HG03025 (cell line): ENCODE results near the gene NTM.
"Not testable (repeated sequence)": the region's sequence is repeated elsewhere in the genome, so short reads cannot be mapped to it uniquely, and the experiment has no call there.

Experiments
- ATAC-seq: cut with Tn5 transposase; IDR thresholded peaks from one replicate; pipeline ENCODE4 v1.9.1; 2021; ENCODE audit warnings: mild to moderate bottlenecking, moderate library complexity; ENCODE audit not compliant: unreplicated experiment, low FRiP score

The NTM gene

GRCh38 chr11:132293586-132293985, 923.2 kb downstream of the NTM start:
- ATAC-seq = no peak

- ATAC-seq = no peak
Measured at GRCh38 chr11:132296946-132297610, 926.7 kb downstream of the NTM start.

GRCh38 chr11:132298357-132298756, 927.9 kb downstream of the NTM start:
- ATAC-seq = no peak

GRCh38 chr11:132300283-132300682, 929.9 kb downstream of the NTM start:
- no peak for ATAC-seq

- ATAC-seq = no peak
Measured at GRCh38 chr11:132301465-132301864, 931.0 kb downstream of the NTM start.

GRCh38 chr11:132301900-132302299, 931.5 kb downstream of the NTM start:
- ATAC-seq = no peak

- ATAC-seq = no peak
Measured at GRCh38 chr11:132307309-132308020, 937.0 kb downstream of the NTM start.

- ATAC-seq = peak; percentile 69
Measured at GRCh38 chr11:132310390-132311375, 940.3 kb downstream of the NTM start.

- no peak for ATAC-seq
Measured at GRCh38 chr11:132311703-132312102, 941.3 kb downstream of the NTM start.

GRCh38 chr11:132312161-132312560, 941.7 kb downstream of the NTM start:
- no peak for ATAC-seq

- no peak for ATAC-seq
Measured at GRCh38 chr11:132312701-132313111, 942.3 kb downstream of the NTM start.

- no peak for ATAC-seq
Measured at GRCh38 chr11:132314911-132315455, 944.6 kb downstream of the NTM start.

- ATAC-seq = no peak
Measured at GRCh38 chr11:132315696-132316095, 945.3 kb downstream of the NTM start.

- ATAC-seq = no peak
Measured at GRCh38 chr11:132318421-132319157, 948.2 kb downstream of the NTM start.

- ATAC-seq = not testable (repeated sequence)
Measured at GRCh38 chr11:132319419-132319818, 949.0 kb downstream of the NTM start.

GRCh38 chr11:132330515-132330914, 960.1 kb downstream of the NTM start:
- no peak for ATAC-seq

- ATAC-seq = no peak
Measured at GRCh38 chr11:132332521-132332920, 962.1 kb downstream of the NTM start.

GRCh38 chr11:132334769-132335280, 964.4 kb downstream of the NTM start:
- no peak for ATAC-seq

- ATAC-seq = no peak
Measured at GRCh38 chr11:132335311-132335710, 964.9 kb downstream of the NTM start.
